Ureter (tissue), 1 donor: ENCODE results near the gene TTYH3. TPM values are rescaled to one million over a fixed set of nuclear protein-coding genes. Genes with fewer than 3 reads are reported as not detected.
"Not testable (repeated sequence)": the region's sequence is repeated elsewhere in the genome, so short reads cannot be mapped to it uniquely, and the experiment has no call there.

Source experiments
- DNase-seq: peaks from one replicate; pipeline ENCODE4 v3.0.0-alpha.2; 2020; ENCODE audit warnings: low spot score
- total RNA-seq: library from RNA; stranded (reverse); gene quantifications from one replicate; pipeline ENCODE4 v1.2.4, GENCODE V29; 2023
- donor health status: DM: yes; HTN: yes; CAD: no.

TTYH3 gene
- total RNA-seq, 1 donor from 2014 or later = 32.3 TPM

- no peak for DNase-seq
Measured at GRCh38 chr7:2603044-2603965, 28.5 kb upstream of the TTYH3 start.

GRCh38 chr7:2604608-2605174, 27.1 kb upstream of the TTYH3 start:
- DNase-seq = no peak

- no peak for DNase-seq
Measured at GRCh38 chr7:2605608-2606538, 25.9 kb upstream of the TTYH3 start.

GRCh38 chr7:2606539-2606936, 25.2 kb upstream of the TTYH3 start:
- DNase-seq = no peak

GRCh38 chr7:2607122-2607922, 24.5 kb upstream of the TTYH3 start:
- no peak for DNase-seq

- DNase-seq = no peak
Measured at GRCh38 chr7:2607923-2608904, 23.6 kb upstream of the TTYH3 start.

GRCh38 chr7:2608921-2609411, 22.8 kb upstream of the TTYH3 start:
- DNase-seq = no peak

GRCh38 chr7:2609646-2610045, 22.1 kb upstream of the TTYH3 start:
- DNase-seq = not testable (repeated sequence)

- no peak for DNase-seq
Measured at GRCh38 chr7:2610466-2610865, 21.3 kb upstream of the TTYH3 start.

- no peak for DNase-seq
Measured at GRCh38 chr7:2610898-2611297, 20.9 kb upstream of the TTYH3 start.

GRCh38 chr7:2611401-2611800, 20.4 kb upstream of the TTYH3 start:
- DNase-seq = no peak

GRCh38 chr7:2611922-2612321, 19.9 kb upstream of the TTYH3 start:
- no peak for DNase-seq

- DNase-seq = no peak
Measured at GRCh38 chr7:2612445-2613097, 19.2 kb upstream of the TTYH3 start.

- DNase-seq = no peak
Measured at GRCh38 chr7:2613098-2613930, 18.5 kb upstream of the TTYH3 start.

- no peak for DNase-seq
Measured at GRCh38 chr7:2613931-2614600, 17.7 kb upstream of the TTYH3 start.

- DNase-seq = no peak
Measured at GRCh38 chr7:2614631-2615330, 17.0 kb upstream of the TTYH3 start.
